ENCODE data around the gene RUNX2. TPM values are rescaled to one million over a fixed set of nuclear protein-coding genes. Genes with fewer than 3 reads are reported as not detected.
A peak's percentile ranks its signal among the peaks of the same experiment; 100 is the strongest.

Gene RUNX2
- total and polyA plus RNA-seq, 9 of the 15 experiments (the other 6 are each of a cell fraction or from before 2014, with no cell fraction given): 0.29 to 1.00 (median 0.43) TPM

DNA sequence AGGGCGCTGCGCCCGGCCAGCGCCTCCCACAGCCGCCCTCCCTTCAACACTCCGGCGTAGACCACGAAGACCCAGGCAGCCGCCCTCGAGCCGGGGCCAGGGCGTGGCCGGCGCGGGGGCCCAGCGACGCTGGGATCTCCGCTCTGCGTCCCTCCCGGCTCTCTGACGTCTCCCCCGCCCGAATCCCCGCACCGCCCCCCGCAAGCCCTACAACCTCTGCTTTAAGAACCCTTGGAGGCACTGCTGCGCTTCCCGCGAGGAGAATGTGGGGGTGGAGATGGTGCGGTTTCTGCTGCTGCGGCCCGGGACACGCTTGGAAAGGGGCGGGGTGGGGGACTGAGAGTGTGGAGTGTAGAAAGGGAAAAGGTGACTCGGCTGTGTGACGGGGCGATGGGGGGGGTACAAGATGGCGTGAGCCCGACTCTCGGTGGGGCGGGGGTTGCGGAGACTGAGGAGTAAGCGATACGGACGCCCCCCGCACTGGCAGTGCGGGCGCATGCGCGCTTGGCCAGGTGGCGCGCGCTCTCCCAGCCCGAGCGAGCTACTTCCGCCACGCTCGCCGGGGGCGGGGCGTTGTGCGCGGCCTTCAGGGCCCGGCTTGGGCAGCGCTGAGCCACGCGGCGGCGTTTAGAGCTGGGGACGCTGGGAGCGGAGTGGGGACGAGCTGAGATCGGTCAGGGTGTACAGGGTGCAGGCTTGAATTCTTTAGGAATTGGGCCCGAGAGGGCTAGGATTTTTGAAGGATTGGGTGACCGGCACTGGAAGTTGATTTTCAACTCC, 49.6 kb downstream of the RUNX2 start, which contains the start of gene SUPT3H (continued):
- TF ChIP-seq RBM14 (IDR thresholded peaks at IDR 0.05; ENCODE audit: borderline replicate concordance, insufficient read depth, low read depth, low read length) (no peak), ZNF165 (CRISPR knock-in tag; IDR thresholded peaks at IDR 0.05; ENCODE audit: borderline replicate concordance) (no peak), POLR2B (IDR thresholded peaks at IDR 0.05; ENCODE audit: low read depth, partially characterized antibody) (peak; percentile 89), POLR3G (IDR thresholded peaks at IDR 0.05; ENCODE audit: extremely low read depth, insufficient read length, insufficient replicate concordance) (no peak), SPI1 (IDR thresholded peaks at IDR 0.05; ENCODE audit: borderline replicate concordance, low read depth, low read length) (no peak), MAFF (IDR thresholded peaks at IDR 0.05; ENCODE audit: low read length) (no peak), FUS (optimal IDR thresholded peaks at IDR 0.05; ENCODE audit: low read depth, low read length) (no peak), CREM (IDR thresholded peaks at IDR 0.05; ENCODE audit: low read depth) (peak; percentile 83), THAP12 (CRISPR knock-in tag; IDR thresholded peaks at IDR 0.05) (peak; percentile 93), KDM5B (IDR thresholded peaks at IDR 0.05; ENCODE audit: insufficient replicate concordance, low read depth, low read length) (peak; percentile 92), ZHX1 (conservative IDR thresholded peaks at IDR 0.05; ENCODE audit: low read length) (0 out of 2 replicates have a peak, but pooled peaks have one; percentile 50), E2F6 (IDR thresholded peaks at IDR 0.05; ENCODE audit: borderline replicate concordance in 1 of 2, extremely low read depth in 1 of 2, insufficient read depth in 1 of 2, insufficient read length in 1 of 2, low read depth in 1 of 2, low read length in 1 of 2, poor library complexity in 1 of 2, severe bottlenecking in 1 of 2) (peak; percentile 77 to 86), ZNF316 (IDR thresholded peaks at IDR 0.05) (peak; percentile 31; the same call in 1 of the 2 replicates), TEAD2 (tag; IDR thresholded peaks at IDR 0.05) (no peak), HDGF (IDR thresholded peaks at IDR 0.05) (no peak), MEIS2 (IDR thresholded peaks at IDR 0.05; ENCODE audit: partially characterized antibody) (peak; percentile 78), SRSF9 (IDR thresholded peaks at IDR 0.05; ENCODE audit: borderline replicate concordance, low read depth, low read length) (no peak), ZNF324 (CRISPR knock-in tag; IDR thresholded peaks at IDR 0.05) (no peak), PTRF (tag; IDR thresholded peaks at IDR 0.05) (no peak), NR1H2 (CRISPR knock-in tag; IDR thresholded peaks at IDR 0.05) (no peak), KAT7 (CRISPR knock-in tag; IDR thresholded peaks at IDR 0.05; ENCODE audit: borderline replicate concordance) (no peak; the same call in 1 of the 2 replicates)

All from K562 (cell line).